Vagina (tissue), 2 donors: ENCODE data around the gene ATP5F1D. TPM values are rescaled to one million over a fixed set of nuclear protein-coding genes. Genes with fewer than 3 reads are reported as not detected.

Source experiments
- DNase-seq, 2 donors: peaks; one replicate each; pipeline ENCODE4 v3.0.0-alpha.2; 2017; ENCODE audit errors: extremely low spot score in 2 of 2
- H3K27ac ChIP-seq: fragments of 200-600 bp; sonication (generic); one replicate; pipeline ENCODE4 v1.5.1; 2019
- H3K27me3 ChIP-seq: fragments of 200-600 bp; sonication (generic); one replicate; pipeline ENCODE4 v1.5.1; 2019
- H3K36me3 ChIP-seq, 2 donors: fragments of 200-600 bp; sonication (generic); one replicate each; pipeline ENCODE4 v1.5.1; 2017 to 2019
- H3K4me1 ChIP-seq: fragments of 200-600 bp; sonication (generic); one replicate; pipeline ENCODE4 v1.5.1; 2019
- H3K4me3 ChIP-seq, 2 donors: fragments of 200-600 bp; sonication (generic); 1 replicate in 1 of 2; 2 replicates in 1 of 2; pipeline ENCODE4 v1.5.1; 2016 to 2019
- H3K9me3 ChIP-seq: fragments of 200-600 bp; sonication (generic); one replicate; pipeline ENCODE4 v1.5.1; 2019
- POLR2A ChIP-seq, 2 donors: fragments of 450-650 bp; IDR thresholded peaks; one replicate each; pipeline ENCODE4 v1.6.1; 2017; ENCODE audit warnings: antibody characterized with exemption in 2 of 2, mild to moderate bottlenecking in 2 of 2, moderate library complexity in 2 of 2
- POLR2AphosphoS5 ChIP-seq, 2 donors: sonication (generic); formaldehyde crosslinking; IDR thresholded peaks; one replicate each; pipeline ENCODE4 v1.9.0; 2017; ENCODE audit warnings: antibody characterized with exemption in 2 of 2, mild to moderate bottlenecking in 2 of 2, low read depth in 1 of 2; ENCODE audit not compliant: insufficient read depth in 1 of 2
- intact Hi-C: fragments of 100-400 bp; cut with DNase I; formaldehyde crosslinking; loops from one replicate; pipeline ENCODE4 v1.15.1; 2023
- total RNA-seq: library from RNA; depleted of rRNA; stranded (reverse); fragments of >200 nt; gene quantifications from one replicate; pipeline ENCODE4 v1.2.3, GENCODE V29; 2016
- TF ChIP-seq, protein P1 (sequence below), 3 experiments: fragments of 450-650 bp in 2 of 3; fragments of 200-600 bp in 1 of 3; sonication (generic) in 1 of 3; IDR thresholded peaks; one replicate each; pipeline ENCODE4 v1.5.1; 2017 to 2019; ENCODE audit warnings: antibody characterized with exemption in 3 of 3, mild to moderate bottlenecking in 2 of 3, moderate library complexity in 2 of 3

ATP5F1D gene
- total RNA-seq, 1 donor from 2014 or later = 154 TPM

DNA sequence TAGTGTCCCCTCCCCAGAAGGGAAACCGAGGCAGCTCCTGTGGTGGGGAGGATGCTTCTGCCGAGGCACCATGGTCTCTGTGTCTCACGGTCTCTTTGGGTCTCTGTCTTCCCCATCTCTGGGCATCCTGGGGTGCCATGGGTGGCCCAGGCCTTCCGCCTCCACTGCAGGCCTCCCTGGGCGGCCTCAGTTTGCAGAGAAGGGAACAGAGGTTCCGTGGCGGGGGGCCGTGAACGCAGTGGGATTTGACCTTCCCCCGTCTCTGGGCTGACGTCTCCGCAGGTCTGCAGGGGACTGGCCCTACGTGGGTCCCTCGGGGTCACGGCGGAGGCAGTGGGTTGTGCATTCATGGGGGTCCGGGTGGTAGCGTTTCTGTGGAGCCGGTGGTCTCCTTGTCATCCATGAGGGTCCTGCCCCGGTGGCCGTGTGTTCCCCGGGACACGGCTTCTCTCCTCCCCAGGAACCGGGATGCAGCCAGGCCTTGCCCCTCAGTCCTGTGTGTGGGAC is 48.7 kb downstream of the ATP5F1D start:
- no peaks in the 10 kb centered on the region for H3K9me3 ChIP-seq
- peaks cover 17% of the 10 kb centered on the region for H3K4me1 ChIP-seq
- no peak overlapping the region for H3K27ac ChIP-seq
- intact Hi-C loops = no loop called here
- H3K27me3 ChIP-seq = peaks cover 24% of the 10 kb centered on the region
- no peak for TF ChIP-seq POLR2AphosphoS5 (IDR thresholded peaks at IDR 0.05; ENCODE audit: insufficient read depth in 1 of 2, low read depth in 1 of 2)
- TF ChIP-seq POLR2A (IDR thresholded peaks at IDR 0.05) = no peak
- TF ChIP-seq, protein P1, sequence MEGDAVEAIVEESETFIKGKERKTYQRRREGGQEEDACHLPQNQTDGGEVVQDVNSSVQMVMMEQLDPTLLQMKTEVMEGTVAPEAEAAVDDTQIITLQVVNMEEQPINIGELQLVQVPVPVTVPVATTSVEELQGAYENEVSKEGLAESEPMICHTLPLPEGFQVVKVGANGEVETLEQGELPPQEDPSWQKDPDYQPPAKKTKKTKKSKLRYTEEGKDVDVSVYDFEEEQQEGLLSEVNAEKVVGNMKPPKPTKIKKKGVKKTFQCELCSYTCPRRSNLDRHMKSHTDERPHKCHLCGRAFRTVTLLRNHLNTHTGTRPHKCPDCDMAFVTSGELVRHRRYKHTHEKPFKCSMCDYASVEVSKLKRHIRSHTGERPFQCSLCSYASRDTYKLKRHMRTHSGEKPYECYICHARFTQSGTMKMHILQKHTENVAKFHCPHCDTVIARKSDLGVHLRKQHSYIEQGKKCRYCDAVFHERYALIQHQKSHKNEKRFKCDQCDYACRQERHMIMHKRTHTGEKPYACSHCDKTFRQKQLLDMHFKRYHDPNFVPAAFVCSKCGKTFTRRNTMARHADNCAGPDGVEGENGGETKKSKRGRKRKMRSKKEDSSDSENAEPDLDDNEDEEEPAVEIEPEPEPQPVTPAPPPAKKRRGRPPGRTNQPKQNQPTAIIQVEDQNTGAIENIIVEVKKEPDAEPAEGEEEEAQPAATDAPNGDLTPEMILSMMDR (IDR thresholded peaks at IDR 0.05) = no peak
- no peak for DNase-seq
- H3K4me3 ChIP-seq = no peak overlapping the region
- H3K36me3 ChIP-seq = no peaks in the 10 kb centered on the region

DNA sequence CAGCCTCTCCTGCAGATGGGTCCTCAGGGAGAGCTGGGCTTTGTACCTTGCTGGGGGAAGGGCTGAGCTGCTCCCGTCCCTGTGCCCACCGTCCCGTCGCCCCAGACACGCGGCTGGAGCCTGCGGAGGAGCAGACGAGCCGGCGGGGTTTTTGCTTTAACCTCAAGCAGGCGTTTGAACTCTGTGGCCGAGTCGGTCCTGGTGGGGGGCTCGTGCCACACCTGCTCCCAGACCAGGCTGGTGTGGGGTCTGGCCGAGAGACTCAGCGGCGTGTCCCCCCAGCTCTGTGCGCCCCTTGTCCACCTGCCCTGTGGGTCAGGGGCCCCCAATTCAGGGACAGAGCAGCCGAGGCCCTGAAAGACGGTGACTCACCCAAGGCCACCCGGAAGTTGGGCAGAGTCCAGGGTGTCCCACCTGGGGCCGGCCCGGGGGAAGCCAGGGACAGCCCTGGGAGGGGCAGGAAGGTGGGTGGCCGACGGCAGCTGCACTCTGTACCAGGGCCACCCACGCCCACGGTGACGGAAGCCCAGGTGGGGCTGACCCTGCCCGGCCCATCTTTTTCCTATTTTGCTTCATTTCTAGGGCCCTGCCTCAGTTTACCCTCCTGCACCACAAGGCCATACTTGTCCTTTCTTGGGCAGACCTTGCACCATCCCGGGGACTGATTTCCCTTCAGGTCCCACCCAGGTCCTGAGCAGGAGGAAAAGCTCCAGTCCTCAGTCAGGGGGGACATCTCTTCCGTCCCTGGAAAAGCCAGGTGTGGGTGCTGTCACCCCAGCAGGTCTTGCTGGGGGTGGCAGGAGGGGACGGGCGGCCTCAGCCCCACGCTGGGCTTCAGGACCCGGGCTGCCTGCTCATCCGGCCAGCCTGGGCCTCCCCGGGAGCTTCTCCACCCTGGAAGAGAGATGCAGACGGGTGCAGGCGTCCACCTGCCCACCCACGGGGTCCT is 49.4 kb downstream of the ATP5F1D start:
- no peak overlapping the region for H3K4me3 ChIP-seq
- no peak overlapping the region for H3K27ac ChIP-seq
- H3K36me3 ChIP-seq = no peaks in the 10 kb centered on the region
- intact Hi-C loops = no loop called here
- no peaks in the 10 kb centered on the region for H3K9me3 ChIP-seq
- peaks cover 29% of the 10 kb centered on the region for H3K27me3 ChIP-seq
- DNase-seq = no peak
- peaks cover 20% of the 10 kb centered on the region for H3K4me1 ChIP-seq
- TF ChIP-seq POLR2A (IDR thresholded peaks at IDR 0.05) = no peak
- TF ChIP-seq, protein P1 (IDR thresholded peaks at IDR 0.05) = no peak
- TF ChIP-seq POLR2AphosphoS5 (IDR thresholded peaks at IDR 0.05; ENCODE audit: insufficient read depth in 1 of 2, low read depth in 1 of 2) = no peak

DNA sequence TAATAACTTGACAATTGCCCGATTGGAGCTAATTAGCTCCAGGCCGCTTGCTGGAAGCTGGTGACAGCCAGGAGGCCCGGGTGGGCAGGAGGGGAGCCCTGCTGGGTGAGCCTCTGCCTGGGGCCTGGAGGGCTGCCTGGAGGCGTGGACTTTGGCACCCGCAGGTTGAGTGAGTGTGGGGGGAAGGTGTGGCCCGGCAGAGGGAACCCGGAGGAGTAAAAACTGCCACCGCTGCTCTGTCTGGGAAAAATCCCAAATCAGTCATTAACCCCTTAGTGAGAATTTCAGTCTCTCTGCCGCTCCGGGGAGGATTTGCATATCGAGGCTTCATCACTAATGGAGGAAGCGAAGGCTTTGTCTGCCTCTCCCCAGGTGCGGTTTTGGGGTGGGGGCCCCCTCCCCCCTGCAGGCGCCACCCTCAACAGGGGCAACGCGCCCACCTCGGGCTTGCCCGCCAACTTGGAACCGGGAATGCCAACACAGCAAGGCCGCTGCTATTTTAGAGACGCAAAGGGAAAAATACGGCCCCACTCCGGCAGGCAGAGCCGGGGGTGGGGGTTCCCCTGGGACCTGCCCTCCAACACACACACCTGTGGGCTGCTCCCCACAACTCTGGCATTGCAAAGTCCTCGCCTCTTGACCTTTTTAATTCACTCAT is 50.3 kb downstream of the ATP5F1D start:
- Histone ChIP-seq H3K4me1 (peaks cover 14% of the 10 kb centered on the region), H3K36me3 (no peaks in the 10 kb centered on the region), H3K27ac (no peak overlapping the region), H3K4me3 (no peak overlapping the region), H3K27me3 (peaks cover 26% of the 10 kb centered on the region), H3K9me3 (no peaks in the 10 kb centered on the region)
- no peak for TF ChIP-seq POLR2AphosphoS5 (IDR thresholded peaks at IDR 0.05; ENCODE audit: insufficient read depth in 1 of 2, low read depth in 1 of 2)
- TF ChIP-seq POLR2A (IDR thresholded peaks at IDR 0.05) = no peak
- TF ChIP-seq, protein P1 (IDR thresholded peaks at IDR 0.05) = no peak
- no peak for DNase-seq
- intact Hi-C loops = no loop called here

DNA sequence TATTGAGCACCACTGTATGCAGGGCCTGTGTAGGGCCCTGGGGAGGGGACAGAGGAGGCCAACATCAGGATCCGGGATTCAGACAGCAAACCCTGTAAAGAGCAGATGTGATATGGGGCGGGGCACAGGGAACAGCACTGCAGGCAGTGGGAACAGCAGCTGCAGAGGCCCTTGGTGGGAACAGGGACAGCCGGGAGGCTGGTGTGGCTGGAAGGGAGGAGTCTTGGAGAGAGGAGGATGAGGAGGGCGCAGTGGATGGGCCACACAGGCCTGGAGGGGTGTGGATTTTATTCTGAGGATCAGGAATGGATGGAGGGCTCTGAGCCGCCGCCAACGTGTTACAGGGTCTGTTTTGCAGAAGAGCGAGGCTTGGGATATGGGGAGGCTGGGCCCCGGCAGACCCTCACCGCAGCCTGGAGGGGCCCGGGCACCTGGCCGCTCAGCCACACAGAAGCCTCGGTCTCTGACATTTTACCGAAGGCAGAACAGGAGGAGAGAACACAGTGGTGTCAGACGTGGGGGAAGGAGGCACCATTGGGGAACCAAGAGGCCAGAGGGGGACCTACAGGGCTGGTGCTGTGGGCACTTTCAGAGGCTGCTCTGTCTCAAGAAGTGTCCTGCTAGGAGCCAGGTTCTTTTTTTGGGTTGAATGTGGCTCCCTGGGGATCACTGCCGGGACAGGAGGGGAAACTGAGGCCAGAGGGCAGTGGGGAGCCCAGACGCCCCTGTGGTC is 51.0 kb downstream of the ATP5F1D start:
- DNase-seq = no peak
- intact Hi-C loops = no loop called here
- Histone ChIP-seq H3K4me3 (no peak overlapping the region), H3K27me3 (peaks cover 20% of the 10 kb centered on the region), H3K27ac (no peak overlapping the region), H3K36me3 (no peaks in the 10 kb centered on the region), H3K4me1 (peaks cover 7% of the 10 kb centered on the region), H3K9me3 (no peaks in the 10 kb centered on the region)
- TF ChIP-seq POLR2AphosphoS5 (IDR thresholded peaks at IDR 0.05; ENCODE audit: insufficient read depth in 1 of 2, low read depth in 1 of 2) (no peak), POLR2A (IDR thresholded peaks at IDR 0.05) (no peak)
- TF ChIP-seq, protein P1 (IDR thresholded peaks at IDR 0.05) = no peak
